Hippocampal formation (tissue), 2 donors: ENCODE measurements around the gene ALK.

Experiments used
- DNase-seq, 2 donors: peaks; one replicate each; lab custom pipeline; 2025; lab: John Stamatoyannopoulos, UW

The ALK gene

DNA sequence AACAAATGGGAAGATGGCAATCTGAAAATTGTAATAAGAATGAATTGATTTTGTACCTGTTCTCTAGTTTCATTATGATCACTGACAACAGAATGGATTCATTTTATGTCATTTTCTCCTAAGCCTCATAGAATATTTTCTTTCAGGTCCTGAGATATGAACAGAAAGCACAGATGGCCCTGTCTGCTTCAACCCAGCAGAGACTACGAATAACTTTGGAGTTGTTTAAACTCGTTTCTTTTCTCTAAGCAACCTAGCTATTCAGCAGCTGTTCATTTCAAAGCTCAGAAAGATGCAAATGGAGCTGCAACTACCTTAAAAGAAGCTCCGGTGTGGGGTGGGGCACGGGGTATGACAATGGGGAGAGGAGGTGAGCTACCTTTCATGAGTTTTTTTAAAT, 124.9 kb downstream of the ALK start:
- peak in 1 of 2 donors; percentile 15 for DNase-seq

DNA sequence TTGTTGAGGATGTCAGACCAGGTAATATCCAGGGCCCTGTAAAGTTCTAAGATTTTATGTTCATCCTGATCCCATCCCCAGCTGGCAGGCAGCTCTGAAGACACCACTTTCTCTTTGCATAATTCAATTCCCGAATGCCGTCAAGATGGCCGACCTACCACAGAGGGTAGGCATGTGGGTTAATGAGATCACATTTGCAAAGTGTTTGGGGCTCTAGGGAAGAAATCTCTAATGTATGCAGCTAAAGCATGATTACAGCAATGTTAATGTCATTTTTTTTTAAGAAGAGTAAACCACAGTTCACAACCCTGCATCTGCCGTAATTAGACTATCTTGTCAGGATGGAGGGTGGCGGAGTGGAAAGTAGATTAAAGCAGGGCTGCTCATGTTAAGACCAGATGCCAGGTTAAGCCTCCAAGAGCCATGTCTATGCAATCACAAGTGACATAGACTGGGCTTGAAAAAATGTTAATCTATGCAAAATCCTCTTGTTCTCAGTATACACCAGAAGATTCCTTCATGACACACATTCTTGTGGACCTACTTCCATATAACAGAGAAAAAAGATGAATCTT, 131.4 kb downstream of the ALK start:
- no peak for DNase-seq

DNA sequence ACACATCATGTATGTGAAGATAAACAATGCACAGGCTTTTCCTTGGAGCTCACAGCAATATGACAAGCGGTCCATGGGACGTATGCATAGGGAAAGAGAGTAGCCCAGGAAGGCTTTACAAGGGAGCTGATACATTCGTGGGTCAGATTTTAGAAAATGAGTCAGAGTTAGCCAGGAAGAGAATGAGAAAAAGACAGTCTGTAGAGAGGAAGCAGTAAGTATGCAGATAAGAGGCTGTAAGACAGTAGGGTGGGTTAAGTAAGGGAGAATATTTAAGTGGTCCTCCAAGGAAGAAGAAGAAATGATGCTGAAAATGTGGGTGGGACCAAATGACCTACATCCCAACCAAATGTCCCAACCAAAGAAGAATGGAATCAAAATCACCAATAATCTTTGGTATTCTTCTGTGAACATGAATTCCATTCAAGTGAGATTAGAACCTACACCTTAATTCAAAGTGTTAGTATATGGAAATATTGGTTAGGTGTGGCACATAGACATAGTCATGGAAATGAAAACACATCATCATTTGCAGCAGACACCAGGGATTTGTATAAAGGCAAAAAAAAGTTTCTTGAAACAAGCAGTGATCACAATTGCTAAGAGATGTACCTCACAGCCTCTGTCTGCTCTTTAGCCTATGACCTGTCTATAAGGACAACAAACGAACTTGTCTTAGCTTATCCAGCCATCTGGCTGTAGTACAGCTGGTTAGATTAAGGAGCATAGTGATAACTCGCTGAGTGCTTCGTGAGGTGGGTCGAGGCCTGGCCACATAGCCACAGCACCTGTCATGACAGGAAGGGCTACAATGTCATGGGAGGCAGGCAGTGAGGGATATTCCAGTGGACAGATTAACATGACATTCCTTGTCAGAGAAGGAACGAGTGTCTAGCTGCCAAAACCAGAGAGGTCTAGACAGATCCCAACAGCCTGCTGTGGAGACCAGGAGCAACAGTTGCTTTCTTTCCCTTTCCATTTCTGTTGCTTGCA, 133.6 kb downstream of the ALK start:
- DNase-seq: no peak

GRCh38 chr2:29786361-29786760, 135.0 kb downstream of the ALK start:
- no peak for DNase-seq

DNA sequence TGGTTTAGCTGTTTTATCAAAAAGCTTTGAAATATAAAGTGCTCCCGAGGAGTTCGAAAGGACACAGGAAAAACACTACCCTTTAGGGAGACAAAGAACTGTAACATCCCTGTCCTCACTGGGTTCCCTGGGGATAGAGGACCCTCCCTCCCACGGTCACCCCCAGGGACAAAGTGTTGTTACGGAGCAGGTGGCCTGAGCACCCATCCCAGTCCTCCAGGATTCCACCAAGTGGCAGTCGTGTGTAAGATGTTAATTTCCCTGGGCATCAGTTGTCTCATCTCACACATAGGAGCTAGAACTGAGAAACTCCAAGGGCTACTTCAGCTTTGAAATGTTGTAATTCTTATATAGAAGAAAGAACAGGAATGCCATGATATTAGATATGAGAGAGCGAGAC, 137.7 kb downstream of the ALK start:
- no peak for DNase-seq

- DNase-seq: no peak
Observed at GRCh38 chr2:29782549-29783458, 138.6 kb downstream of the ALK start.

DNA sequence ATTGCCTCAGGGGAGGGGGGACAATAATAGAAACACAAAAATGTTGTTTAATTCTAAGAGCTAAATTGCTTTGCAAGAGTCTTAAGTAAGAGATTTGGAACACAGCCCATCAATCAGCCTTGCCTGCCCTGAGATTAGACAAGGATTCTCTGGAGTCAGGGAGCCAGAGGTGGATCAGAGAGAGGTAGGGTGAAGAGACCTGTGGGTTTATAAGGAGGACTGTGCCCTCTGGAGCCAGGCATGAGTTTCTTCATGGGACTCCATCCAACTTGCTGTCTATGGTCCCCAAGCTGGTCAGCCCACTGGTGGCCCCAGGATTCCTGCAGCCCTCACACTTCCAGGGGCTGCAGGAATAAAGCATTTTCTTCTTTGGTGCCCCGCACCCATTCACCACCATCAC, 139.3 kb downstream of the ALK start:
- no peak for DNase-seq

- no peak for DNase-seq
Observed at GRCh38 chr2:29780906-29781305, 140.5 kb downstream of the ALK start.

- DNase-seq: no peak
Observed at GRCh38 chr2:29777161-29777560, 144.2 kb downstream of the ALK start.

GRCh38 chr2:29776406-29776805, 145.0 kb downstream of the ALK start:
- DNase-seq: no peak

DNA sequence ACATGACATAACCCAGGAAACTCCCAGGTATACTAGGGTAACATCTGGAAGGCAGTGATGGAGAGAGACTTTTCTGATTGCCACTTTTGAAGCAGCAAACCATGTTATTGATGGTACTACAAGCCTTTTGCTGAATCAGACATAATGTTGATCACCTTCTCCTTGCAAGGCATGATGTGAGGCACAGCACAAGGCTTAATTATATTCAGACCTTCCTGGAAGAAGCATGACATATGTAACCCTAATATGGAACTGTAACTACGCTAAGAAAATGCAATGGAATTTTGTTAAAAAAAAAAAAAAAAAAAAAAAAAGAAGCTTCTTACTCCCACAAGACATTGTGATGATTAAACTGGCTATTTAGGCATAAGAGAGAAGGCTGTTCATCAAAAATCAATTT, 145.4 kb downstream of the ALK start:
- no peak for DNase-seq

DNA sequence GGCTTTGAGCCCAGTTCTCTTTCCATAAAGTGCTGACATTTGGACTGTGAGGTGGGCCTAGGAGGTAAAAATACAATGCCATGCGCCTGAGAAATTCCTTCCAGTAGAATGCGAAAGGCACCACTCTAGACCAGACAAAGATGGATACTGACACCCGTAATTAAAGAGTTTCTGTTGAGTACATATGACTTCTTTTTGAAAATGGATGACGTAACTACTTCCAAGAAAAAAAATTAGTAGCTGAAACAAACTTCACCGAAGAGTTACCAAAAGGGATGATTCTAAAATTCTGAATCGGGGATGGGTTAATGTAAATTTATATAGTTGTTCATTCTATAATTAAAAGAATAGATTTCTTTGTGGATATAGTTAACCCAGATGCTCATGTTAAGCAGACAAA, 146.8 kb downstream of the ALK start:
- DNase-seq: no peak

DNA sequence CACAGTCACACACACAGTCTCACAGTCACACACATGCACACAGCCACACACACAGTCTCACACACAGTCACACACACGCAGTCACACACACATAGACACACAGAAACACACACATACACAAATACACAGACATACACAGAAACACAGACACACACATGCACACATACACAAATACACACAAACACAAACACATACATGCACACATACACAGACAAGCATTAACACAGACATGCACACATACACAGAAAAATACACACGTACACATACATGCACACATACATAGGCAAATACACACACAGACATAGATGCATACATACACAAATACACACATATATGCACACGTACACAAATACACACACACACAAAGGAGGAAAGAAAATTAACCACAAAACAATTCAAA, 150.5 kb downstream of the ALK start:
- DNase-seq: no peak

- DNase-seq: no peak
Observed at GRCh38 chr2:29769847-29770246, 151.5 kb downstream of the ALK start.

GRCh38 chr2:29767606-29768335, 153.6 kb downstream of the ALK start:
- no peak for DNase-seq

DNA sequence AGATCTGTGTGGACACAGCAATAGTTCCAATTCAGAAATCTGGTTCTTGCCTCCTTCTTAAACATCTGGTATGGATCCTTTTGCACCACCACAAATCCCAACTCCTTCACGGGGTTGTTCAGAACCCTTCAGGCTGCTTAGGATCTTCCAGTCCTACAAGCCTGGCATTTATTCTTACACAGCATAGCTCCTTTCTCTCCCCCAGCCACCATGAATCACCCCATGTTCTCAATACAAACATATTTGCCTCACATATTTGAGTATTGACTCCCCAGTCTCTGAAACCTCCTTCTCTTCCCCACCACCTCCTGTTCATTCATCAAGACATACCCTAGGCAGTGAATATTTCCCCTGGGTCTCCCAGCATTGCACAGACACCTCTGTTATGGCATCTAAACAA, 155.2 kb downstream of the ALK start:
- DNase-seq: no peak

- no peak for DNase-seq
Observed at GRCh38 chr2:29765721-29766120, 155.7 kb downstream of the ALK start.

DNA sequence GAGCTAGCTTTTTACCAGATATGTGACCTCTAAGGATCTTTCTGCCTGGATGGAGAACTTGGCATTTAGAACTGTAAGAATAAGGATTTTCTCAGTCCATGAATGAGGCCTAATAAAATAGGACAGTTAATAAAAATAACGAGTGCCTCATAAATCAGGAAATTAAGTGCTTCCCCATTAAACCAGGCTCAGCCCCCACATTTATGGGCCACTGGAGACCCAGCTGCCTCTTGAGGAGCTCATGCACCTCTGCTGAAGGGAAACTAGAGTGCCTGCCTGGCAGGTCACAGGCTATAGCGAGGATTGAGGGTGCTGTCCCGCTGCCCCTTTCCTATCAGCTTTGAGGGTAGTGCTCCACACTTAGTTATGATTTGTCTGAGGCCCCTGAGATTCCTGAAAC, 158.0 kb downstream of the ALK start:
- no peak for DNase-seq

GRCh38 chr2:29762239-29762638, 159.1 kb downstream of the ALK start:
- DNase-seq: no peak

DNA sequence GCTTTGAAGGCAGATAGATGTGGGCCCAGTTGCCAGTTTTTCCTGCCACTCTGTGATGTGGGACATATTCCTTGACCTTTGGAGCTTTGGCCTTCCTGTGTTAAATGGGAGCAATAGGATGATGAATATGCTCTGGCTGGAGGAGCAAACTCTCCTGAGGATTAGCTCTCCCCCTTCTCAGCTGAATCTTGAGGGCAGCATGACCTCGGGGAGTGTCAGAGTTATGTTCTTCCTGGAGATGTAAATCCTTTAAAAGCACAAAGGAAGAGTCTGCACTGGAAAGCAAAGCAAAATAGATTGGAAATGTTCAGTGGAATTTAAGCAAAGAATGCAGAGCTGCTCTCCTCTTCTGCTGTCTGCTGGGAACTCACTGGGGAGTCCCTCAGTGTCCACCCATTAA, 160.1 kb downstream of the ALK start:
- DNase-seq: no peak

DNA sequence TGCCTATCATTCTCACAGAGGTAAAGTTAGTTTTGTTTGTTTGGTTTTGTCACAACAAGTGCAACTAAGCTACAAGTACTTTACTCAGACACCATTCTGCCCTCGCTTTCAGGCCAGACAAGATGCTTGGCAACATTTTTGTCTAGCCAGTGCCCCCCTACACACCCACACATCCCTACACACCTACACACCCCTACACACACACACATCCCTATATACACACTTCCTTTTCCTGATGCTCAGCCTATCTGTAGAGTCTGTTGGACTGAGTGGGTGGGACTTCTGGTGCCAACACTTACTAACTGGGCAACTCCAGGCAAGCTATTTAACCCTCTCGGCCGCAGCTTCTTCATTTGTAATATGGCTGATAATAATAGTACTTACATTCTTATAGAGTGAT, 161.4 kb downstream of the ALK start:
- DNase-seq: no peak

DNA sequence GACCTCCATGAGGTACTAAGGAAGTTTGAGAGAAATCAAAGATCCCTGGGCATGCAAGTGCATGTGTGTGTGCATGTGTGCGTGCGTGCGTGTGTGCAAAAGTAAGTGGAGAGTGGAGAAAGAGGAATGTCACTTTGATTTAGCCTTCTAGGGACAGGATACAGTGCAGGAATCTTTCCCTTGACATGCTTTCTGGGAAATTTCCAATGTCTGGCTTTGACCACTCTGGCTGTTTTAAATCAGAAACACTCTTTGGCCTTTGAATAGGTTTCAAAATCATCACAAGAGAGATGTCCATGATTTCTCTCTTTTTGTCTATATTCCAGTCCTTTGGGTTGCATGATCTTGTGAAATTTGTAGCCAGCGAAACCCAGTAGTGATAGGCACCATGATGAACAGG, 162.0 kb downstream of the ALK start:
- DNase-seq: no peak
